Prostate gland (tissue), 2 donors: Measurements from ENCODE around the gene NCCRP1. TPM values are rescaled to one million over a fixed set of nuclear protein-coding genes. Genes with fewer than 3 reads are reported as not detected.
"Not testable (repeated sequence)": the region's sequence is repeated elsewhere in the genome, so short reads cannot be mapped to it uniquely, and the experiment has no call there.

Experiments
- DNase-seq: peaks from one replicate; pipeline ENCODE4 v3.0.0-alpha.2; 2019; ENCODE audit warnings: low spot score
- H3K27ac ChIP-seq, 2 donors: fragments of 200-600 bp; sonication (generic); 2 replicates each; pipeline ENCODE4 v1.5.1; 2017 to 2019
- H3K27me3 ChIP-seq: fragments of 200-600 bp; sonication (generic); replicated peaks from 2 replicates; pipeline ENCODE4 v1.5.1; 2019; ENCODE audit not compliant: insufficient read depth
- H3K36me3 ChIP-seq, 2 donors: fragments of 200-600 bp; sonication (generic); 1 replicate in 1 of 2; 2 replicates in 1 of 2; pipeline versions ENCODE4 v1.5.1 to v1.8.1; 2017 to 2019
- H3K4me1 ChIP-seq: fragments of 200-600 bp; sonication (generic); replicated peaks from 2 replicates; pipeline ENCODE4 v1.5.1; 2019
- H3K4me3 ChIP-seq, 2 donors: fragments of 200-600 bp; sonication (generic); 2 replicates each; pipeline ENCODE4 v1.5.1; 2017 to 2019
- H3K9me3 ChIP-seq: fragments of 200-600 bp; sonication (generic); 2 replicates; pipeline ENCODE4 v1.5.1; 2017
- POLR2A ChIP-seq: fragments of 450-650 bp; IDR thresholded peaks from one replicate; pipeline ENCODE4 v1.6.1; 2016; ENCODE audit warnings: antibody characterized with exemption, mild to moderate bottlenecking
- POLR2AphosphoS5 ChIP-seq: sonication (generic); formaldehyde crosslinking; IDR thresholded peaks from one replicate; pipeline ENCODE4 v1.6.1; 2017; ENCODE audit warnings: antibody characterized with exemption
- WGBS: methylation state at CpG from one replicate; pipeline ENCODE4 v1.1.5; 2018; 5-methylcytosine and 5-hydroxymethylcytosine counted together
- intact Hi-C: fragments of 100-400 bp; cut with DNase I; formaldehyde crosslinking; loops from one replicate; pipeline ENCODE4 v1.14.2; 2022
- total RNA-seq, 2 donors: library from RNA; depleted of rRNA; stranded (reverse); fragments of >200 nt; gene quantifications; one replicate each; pipeline ENCODE4 v1.1.0, GENCODE V29; 2016
- TF ChIP-seq, protein P1 (sequence below), 4 experiments: fragments of 200-600 bp in 2 of 4; fragments of 450-650 bp in 2 of 4; sonication (generic) in 2 of 4; IDR thresholded peaks; 1 replicate in 3 of 4; 2 replicates in 1 of 4; pipeline ENCODE4 v1.5.1; 2016 to 2019; ENCODE audit warnings: antibody characterized with exemption in 4 of 4, mild to moderate bottlenecking in 2 of 4, moderate library complexity in 2 of 4

NCCRP1 gene
- total RNA-seq, 2 donors from 2014 or later = 1.4 to 2.7 TPM

- H3K9me3 ChIP-seq = no peaks in the 10 kb centered on the region
- H3K4me1 ChIP-seq = no peaks in the 10 kb centered on the region
- no peaks in the 10 kb centered on the region for H3K27me3 ChIP-seq
- intact Hi-C loops = no loop called here
- no peaks in the 10 kb centered on the region for H3K36me3 ChIP-seq
- no peak for TF ChIP-seq POLR2AphosphoS5
- TF ChIP-seq, protein P1, sequence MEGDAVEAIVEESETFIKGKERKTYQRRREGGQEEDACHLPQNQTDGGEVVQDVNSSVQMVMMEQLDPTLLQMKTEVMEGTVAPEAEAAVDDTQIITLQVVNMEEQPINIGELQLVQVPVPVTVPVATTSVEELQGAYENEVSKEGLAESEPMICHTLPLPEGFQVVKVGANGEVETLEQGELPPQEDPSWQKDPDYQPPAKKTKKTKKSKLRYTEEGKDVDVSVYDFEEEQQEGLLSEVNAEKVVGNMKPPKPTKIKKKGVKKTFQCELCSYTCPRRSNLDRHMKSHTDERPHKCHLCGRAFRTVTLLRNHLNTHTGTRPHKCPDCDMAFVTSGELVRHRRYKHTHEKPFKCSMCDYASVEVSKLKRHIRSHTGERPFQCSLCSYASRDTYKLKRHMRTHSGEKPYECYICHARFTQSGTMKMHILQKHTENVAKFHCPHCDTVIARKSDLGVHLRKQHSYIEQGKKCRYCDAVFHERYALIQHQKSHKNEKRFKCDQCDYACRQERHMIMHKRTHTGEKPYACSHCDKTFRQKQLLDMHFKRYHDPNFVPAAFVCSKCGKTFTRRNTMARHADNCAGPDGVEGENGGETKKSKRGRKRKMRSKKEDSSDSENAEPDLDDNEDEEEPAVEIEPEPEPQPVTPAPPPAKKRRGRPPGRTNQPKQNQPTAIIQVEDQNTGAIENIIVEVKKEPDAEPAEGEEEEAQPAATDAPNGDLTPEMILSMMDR (IDR thresholded peaks at IDR 0.05) = no peak
- TF ChIP-seq POLR2A = no peak
- no peak overlapping the region for H3K4me3 ChIP-seq
- DNase-seq = no peak
- H3K27ac ChIP-seq = no peak overlapping the region
- WGBS = 92% methylated on average over 7 of the region's 7 CpGs
Measured at GRCh38 chr19:39240421-39240820, 43.7 kb downstream of the NCCRP1 start.

- H3K36me3 ChIP-seq, H3K27ac ChIP-seq: not testable (repeated sequence)
- WGBS = 77% methylated on average over 9 of the region's 13 CpGs
Measured at GRCh38 chr19:39243741-39244140, 47.0 kb downstream of the NCCRP1 start.

DNA sequence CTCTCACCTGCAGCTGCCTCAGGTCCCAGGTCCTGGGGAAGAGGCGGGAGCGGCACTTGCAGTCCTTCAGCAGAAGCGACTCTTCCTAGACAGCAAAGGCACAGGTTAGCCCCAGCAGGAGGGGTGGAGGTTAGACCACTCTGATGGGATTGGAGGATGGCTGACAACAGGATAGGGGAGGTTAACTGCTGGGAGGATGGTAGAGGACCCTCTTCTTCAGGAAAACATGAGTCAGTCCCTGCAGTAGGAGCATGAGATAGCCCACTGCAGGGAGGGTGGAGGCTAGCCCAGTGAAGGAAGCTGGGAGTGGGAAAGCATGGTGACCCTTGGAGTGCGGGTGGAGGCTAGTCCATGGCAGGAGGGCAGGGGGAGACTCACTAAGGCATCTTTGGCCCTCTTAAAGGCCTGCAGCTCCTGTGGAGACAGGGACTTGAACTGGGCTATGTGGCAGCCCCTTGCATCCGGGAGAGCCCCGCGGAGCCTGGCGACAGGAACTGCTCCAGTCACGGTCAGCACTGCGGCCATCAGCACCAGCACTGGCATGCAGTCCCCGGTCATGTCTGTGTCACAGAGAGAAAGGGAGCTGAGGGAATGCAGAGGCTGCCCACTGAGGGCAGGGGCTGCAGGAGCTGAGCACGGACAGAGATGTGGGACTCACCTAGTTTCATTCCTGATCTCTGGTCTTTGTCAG lies 47.8 kb downstream of the NCCRP1 start, which contains the start of gene IFNL3:
Gene IFNL3 (minus strand): TSS at position 597 of the 691 bp plus-strand sequence. CDS start 39 bp downstream, at position 558.
- DNase-seq, H3K27ac ChIP-seq, H3K36me3 ChIP-seq, H3K4me3 ChIP-seq, H3K4me1 ChIP-seq, H3K9me3 ChIP-seq, intact Hi-C loops, H3K27me3 ChIP-seq: not testable (repeated sequence)
- 85% methylated on average over 8 of the region's 12 CpGs for WGBS

More at GRCh38 chr19:39243741-39244140, 47.0 kb downstream of the NCCRP1 start:
- H3K4me3 ChIP-seq, H3K9me3 ChIP-seq, H3K4me1 ChIP-seq, DNase-seq, H3K27me3 ChIP-seq, intact Hi-C loops: not testable (repeated sequence)

DNA sequence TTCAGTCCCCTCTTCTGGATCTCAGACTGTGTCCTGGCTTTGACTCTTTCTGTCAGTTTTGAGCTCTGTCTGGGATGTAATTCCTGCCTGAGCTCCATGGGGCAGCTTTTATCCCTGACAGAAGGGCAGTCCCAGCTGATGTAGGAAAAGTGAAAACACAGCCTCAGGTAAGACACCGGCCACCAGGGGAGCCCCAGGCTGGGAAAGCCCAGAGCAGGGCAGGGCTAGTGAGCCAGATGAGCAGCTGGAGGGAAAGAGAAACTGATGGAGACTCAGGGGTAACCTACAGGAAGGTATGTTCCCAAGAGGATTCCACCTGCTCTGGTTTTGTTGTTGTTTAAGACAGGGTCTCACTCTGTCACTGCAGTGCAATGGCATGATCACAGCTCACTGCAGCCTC lies 48.4 kb downstream of the NCCRP1 start:
- DNase-seq, H3K27ac ChIP-seq, H3K36me3 ChIP-seq, H3K4me3 ChIP-seq, H3K27me3 ChIP-seq, H3K4me1 ChIP-seq, H3K9me3 ChIP-seq, intact Hi-C loops: not testable (repeated sequence)
- WGBS = no CpG with 5 or more reads among the region's 1 CpG

GRCh38 chr19:39246951-39247669 lies 50.3 kb downstream of the NCCRP1 start:
- 18% methylated on average over 41 of the region's 42 CpGs for WGBS
- Histone ChIP-seq H3K4me1 (no peaks in the 10 kb centered on the region), H3K4me3 (no peak overlapping the region), H3K9me3 (no peaks in the 10 kb centered on the region), H3K27ac (no peak overlapping the region), H3K36me3 (no peaks in the 10 kb centered on the region), H3K27me3 (peaks cover 6% of the 10 kb centered on the region)
- TF ChIP-seq, protein P1 (IDR thresholded peaks at IDR 0.05) = no peak
- TF ChIP-seq POLR2A = no peak
- no peak for TF ChIP-seq POLR2AphosphoS5
- intact Hi-C loops = no loop called here
- no peak for DNase-seq

- no peak for DNase-seq
- no peaks in the 10 kb centered on the region for H3K9me3 ChIP-seq
- H3K4me1 ChIP-seq = no peaks in the 10 kb centered on the region
- WGBS = 13% methylated on average over 70 of the region's 92 CpGs
- TF ChIP-seq, protein P1 (IDR thresholded peaks at IDR 0.05) = no peak
- TF ChIP-seq POLR2AphosphoS5 = no peak
- no peak for TF ChIP-seq POLR2A
- no peak overlapping the region for H3K27ac ChIP-seq
- H3K4me3 ChIP-seq = no peak overlapping the region
- peaks cover 6% of the 10 kb centered on the region for H3K27me3 ChIP-seq
- intact Hi-C loops = no loop called here
- no peaks in the 10 kb centered on the region for H3K36me3 ChIP-seq
Measured at GRCh38 chr19:39247701-39248664, 51.2 kb downstream of the NCCRP1 start.
